Activated CD4-positive, CD25-positive, alpha-beta regulatory T cell treated with anti-CD3 and anti-CD28 coated beads, Interleukin-2, amount 50 U/mL, for 24 hours (primary cell): ENCODE results near the gene TRIM37.
A peak's percentile ranks its signal among the peaks of the same experiment; 100 is the strongest.
"Not testable (repeated sequence)": the region's sequence is repeated elsewhere in the genome, so short reads cannot be mapped to it uniquely, and the experiment has no call there.

ENCODE experiments used
- ATAC-seq, 2 donors: fragments of 150-1000 bp; cut with Tn5 transposase; one replicate each; pipeline ENCODE4 v1.10.0; 2021; ENCODE audit warnings: mild to moderate bottlenecking in 1 of 2, moderate library complexity in 1 of 2

TRIM37 gene

GRCh38 chr17:59111539-59111938, 4.9 kb upstream of the TRIM37 start:
- no peak for ATAC-seq

GRCh38 chr17:59110973-59111372, 4.3 kb upstream of the TRIM37 start:
- ATAC-seq, result no peak

- ATAC-seq, result no peak
Measured at GRCh38 chr17:59108400-59109102, 1.9 kb upstream of the TRIM37 start.

- ATAC-seq, result peak in 1 of 2 donors; percentile 2
Measured at GRCh38 chr17:59107306-59107670, 608 bp upstream of the TRIM37 start.

- peak; percentile 50 to 52 for ATAC-seq
Measured at GRCh38 chr17:59105852-59106462, 723 bp downstream of the TRIM37 start.

- ATAC-seq, result no peak
Measured at GRCh38 chr17:59101178-59101577, 5.5 kb downstream of the TRIM37 start.

- ATAC-seq, result no peak
Measured at GRCh38 chr17:59097876-59098275, 8.8 kb downstream of the TRIM37 start.

GRCh38 chr17:59094861-59095530, 11.7 kb downstream of the TRIM37 start:
- no peak for ATAC-seq

GRCh38 chr17:59093702-59094231, 12.9 kb downstream of the TRIM37 start:
- no peak for ATAC-seq

- no peak for ATAC-seq
Measured at GRCh38 chr17:59093145-59093701, 13.5 kb downstream of the TRIM37 start.

- not testable (repeated sequence) for ATAC-seq
Measured at GRCh38 chr17:59090593-59090992, 16.1 kb downstream of the TRIM37 start.

GRCh38 chr17:59084154-59084553, 22.5 kb downstream of the TRIM37 start:
- ATAC-seq, result no peak

- no peak for ATAC-seq
Measured at GRCh38 chr17:59074494-59074893, 32.2 kb downstream of the TRIM37 start.

GRCh38 chr17:59073972-59074371, 32.7 kb downstream of the TRIM37 start:
- no peak for ATAC-seq

- ATAC-seq, result no peak
Measured at GRCh38 chr17:59069856-59070255, 36.8 kb downstream of the TRIM37 start.

GRCh38 chr17:59067756-59068155, 38.9 kb downstream of the TRIM37 start:
- no peak for ATAC-seq

- no peak for ATAC-seq
Measured at GRCh38 chr17:59067340-59067739, 39.3 kb downstream of the TRIM37 start.

- ATAC-seq, result no peak
Measured at GRCh38 chr17:59062509-59062908, 44.2 kb downstream of the TRIM37 start.

- ATAC-seq, result no peak
Measured at GRCh38 chr17:59056857-59057256, 49.8 kb downstream of the TRIM37 start.

GRCh38 chr17:59049798-59050197, 56.9 kb downstream of the TRIM37 start:
- ATAC-seq, result no peak

GRCh38 chr17:59047616-59048015, 59.1 kb downstream of the TRIM37 start:
- no peak for ATAC-seq

GRCh38 chr17:59046192-59046591, 60.5 kb downstream of the TRIM37 start:
- no peak for ATAC-seq

GRCh38 chr17:59038734-59039133, 67.9 kb downstream of the TRIM37 start:
- ATAC-seq, result peak in 1 of 2 donors; percentile 55

GRCh38 chr17:59037960-59038359, 68.7 kb downstream of the TRIM37 start:
- no peak for ATAC-seq
